Kasumi-1 (cell line): ENCODE data around the gene HIRA.
"Not testable (repeated sequence)": the region's sequence is repeated elsewhere in the genome, so short reads cannot be mapped to it uniquely, and the experiment has no call there.

Experiments used
- DNase-seq, 2 experiments: peaks; one replicate each; lab custom pipeline; 2025; lab: John Stamatoyannopoulos, UW

Gene HIRA

DNA sequence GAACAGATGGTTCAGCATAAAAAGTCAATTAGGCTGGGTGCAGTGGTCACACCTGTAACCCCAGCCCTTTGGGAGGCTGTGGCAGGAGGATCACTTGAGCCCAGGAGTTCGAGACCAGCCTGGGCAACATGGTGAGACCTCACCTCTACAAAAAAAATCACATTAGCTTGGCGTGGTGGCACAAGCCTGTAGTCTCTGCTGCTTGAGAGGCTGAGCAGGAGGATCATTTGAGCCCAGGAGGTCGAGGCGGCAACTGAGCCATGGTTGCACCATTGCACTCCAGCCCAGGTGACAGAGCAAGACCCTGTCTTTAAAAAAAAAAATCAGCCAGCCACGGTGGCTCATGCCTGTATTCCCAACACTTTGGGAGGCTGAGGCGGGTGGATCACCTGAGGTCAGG is 108.1 kb downstream of the HIRA start:
- not testable (repeated sequence) for DNase-seq

DNA sequence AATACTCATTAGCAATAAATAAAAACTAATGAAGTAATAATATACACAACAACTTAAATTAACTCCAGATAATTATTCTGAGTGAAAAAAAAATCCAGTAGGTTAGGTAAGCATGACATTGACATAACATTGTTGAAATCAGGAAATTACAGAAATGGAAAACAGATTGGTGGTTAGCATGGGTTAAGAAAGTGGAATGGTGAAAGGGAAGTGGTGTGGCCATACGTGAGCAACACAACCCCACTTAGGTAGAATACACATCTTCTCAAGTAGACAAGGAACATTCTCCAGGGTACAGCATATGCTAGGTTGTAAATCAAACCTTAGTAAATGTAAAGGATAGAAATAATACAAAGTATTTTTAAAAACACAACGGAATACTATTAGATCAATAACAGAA is 109.8 kb downstream of the HIRA start:
- DNase-seq = no peak

DNA sequence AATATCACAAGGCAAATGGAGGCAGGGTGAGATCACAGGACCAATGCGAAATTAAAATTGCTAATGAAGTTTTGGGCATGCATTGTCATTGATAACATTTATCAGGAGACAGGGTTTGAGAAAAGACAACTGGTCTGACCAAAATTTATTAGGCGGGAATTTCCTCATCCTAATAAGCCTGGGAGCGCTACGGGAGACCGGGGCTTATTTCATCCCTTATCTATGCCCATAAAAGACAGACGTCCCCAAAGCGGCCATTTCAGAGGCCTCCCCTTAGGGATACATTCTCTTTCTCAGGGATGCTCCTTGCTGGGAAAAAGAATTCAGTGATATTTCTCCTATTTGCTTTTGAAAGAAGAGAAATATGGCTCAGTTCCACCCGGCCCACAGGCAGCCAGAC is 111.4 kb downstream of the HIRA start:
- DNase-seq = not testable (repeated sequence)

DNA sequence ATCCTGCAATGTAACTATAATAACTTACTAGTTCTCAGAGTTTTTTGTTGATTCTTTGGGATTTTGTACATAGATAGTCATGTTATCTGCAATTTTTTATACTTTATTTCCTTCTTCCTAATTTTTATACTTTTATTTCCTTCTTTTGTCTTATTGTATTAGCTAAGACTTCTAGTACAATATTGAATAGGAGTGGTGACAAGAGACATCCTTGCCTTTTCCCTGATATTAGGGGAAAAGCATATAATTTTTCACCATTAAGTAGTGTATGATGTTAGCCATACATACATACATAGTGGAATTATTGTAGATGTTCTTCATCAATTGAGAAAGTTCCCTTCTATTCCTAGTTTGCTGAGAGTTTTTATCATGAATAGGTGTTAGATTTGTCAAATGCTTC is 112.3 kb downstream of the HIRA start:
- no peak for DNase-seq

DNA sequence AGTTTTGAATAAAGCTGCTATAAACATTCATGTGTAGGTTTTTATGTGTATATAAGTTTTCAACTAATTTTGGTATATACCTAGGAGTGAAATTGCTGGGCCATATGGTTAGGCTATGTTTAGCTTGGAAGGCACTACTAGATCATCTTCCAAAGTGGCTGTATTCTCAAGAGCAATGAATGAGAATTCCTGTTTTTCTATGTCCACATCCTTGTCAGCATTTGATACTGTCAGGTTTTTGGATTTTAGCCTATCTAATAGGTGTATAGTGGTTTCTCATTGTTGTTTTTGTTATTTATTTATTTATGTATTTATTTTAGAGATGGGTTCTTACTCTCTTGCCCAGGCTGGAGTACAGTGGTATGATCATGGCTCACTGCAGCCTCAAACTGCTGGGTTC is 113.7 kb downstream of the HIRA start:
- no peak for DNase-seq

DNA sequence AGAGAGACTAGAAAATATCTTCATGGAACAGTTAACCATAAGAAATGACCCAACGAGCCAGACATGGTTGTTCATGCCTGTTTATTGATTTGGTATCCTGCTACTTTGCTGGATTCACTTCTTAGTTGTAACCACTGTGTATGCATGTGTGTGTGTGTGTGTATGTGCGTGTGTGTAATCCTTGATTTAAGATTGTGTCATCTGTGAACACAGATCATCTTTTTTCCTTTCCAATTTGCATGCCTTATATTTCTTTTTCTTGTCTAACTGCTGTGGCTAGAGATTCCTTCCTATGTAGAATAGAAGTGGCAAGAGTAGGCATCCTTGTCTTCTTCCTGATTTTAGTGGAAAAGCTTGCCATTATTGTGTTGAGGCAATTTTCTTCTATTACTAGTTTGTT is 123.7 kb downstream of the HIRA start:
- DNase-seq = no peak

DNA sequence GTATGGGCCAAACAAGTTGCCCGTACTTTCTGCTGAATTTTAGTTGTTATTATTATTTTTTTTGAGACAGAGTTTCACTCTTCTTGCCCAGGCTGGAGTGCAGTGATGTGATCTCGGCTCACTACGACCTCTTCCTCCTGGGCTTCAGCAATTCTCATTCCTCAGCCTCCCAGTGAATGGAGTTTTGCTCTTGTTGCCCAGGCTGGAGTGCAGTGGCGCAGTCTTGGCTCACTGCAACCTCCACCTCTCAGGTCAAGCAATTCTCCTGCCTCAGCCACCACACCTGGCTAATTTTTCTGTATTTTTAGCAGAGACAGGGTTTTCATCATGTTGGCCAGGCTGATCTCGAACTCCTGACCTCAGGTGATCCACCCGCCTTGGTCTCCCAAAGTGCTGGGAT is 125.0 kb downstream of the HIRA start:
- DNase-seq = not testable (repeated sequence)

DNA sequence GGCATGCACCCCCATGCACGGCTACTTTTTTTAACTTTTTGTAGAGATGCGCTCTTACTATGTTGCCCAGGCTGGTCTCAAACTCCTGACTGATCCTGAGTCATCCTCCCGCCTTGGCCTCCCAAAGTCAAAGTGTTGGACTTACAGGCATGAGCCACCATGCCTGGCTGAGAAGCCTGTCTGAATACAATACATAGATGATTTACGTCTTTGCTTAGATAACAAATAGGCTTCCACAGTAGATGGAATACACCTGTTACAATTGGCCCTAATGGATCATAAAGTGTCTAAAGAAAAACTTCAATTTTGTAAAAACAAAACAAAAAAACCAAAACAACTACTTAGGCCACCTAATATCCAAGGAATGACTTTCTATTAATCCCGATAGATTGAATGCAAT is 127.0 kb downstream of the HIRA start:
- no peak for DNase-seq

DNA sequence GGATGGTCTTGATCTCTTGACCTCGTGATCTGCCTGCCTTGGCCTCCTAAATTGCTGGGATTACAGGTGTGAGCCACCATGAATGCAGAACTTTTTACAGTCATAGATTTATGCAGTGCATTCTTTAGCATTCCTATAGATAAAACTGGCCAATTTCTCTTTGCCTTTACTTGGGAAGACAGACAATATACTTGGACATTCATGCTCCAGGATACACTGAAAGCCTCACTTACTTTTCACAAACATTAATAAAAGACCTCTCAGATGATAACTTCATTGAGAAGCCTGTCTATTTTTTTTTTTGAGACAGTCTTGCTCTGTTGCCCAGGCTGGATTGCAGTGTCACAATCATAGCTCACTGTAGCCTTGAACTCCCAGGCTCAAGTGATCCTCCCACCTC is 127.7 kb downstream of the HIRA start:
- DNase-seq = no peak

DNA sequence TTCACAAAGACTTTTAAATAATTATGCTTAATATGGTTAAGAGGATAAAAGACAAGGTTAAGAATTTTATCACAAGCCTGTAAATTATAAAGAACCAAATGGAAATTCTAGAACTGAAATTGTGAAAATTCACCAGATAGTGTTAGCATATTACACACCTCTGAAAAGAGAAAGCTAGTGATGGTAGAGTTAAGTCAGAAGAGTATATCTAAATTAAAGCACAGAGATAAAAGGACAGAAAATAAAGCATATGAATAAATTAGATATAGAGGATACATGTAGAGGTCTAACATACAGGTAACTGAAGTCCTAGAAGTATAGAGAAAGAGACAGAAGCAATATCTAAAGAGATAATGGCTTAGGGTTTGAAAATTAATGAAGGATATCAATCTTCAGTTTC is 135.8 kb downstream of the HIRA start:
- no peak for DNase-seq

DNA sequence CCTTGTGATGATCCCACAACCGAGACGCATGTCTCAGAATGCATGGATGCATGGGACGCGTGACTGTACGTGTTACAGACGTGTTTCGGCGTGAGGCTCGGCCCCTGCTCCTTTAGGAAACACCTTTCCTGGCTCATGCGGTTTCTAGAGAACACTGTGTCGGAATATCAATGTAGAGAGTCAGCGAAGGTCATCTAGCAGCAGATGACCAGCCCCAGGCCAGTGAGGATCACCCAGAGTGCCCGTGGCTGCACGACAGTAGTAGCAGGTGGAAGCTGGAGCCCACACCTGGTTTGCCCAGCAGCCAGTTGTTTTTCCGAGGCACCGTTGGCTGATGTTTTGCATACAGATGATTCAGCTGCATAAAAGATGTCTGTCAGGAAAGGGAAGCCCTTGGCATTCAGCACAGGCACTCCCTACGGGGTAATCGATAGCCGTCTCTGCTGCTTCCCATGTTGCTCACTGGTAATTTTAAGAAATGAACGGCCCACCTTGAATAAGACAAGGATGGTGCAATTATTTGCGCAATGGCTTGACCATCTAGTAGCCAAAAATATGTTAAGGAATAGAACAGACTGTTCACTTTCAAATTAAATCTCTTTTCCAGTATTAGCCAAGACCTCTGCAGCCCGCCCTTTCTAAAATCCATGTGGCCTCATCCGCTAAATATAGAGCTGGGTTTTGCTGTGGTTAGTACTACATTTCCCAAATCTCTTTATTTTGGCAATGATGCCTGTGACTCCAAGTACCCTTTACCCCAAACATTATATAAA is 138.9 kb downstream of the HIRA start:
- DNase-seq = peak in 1 of 2 experiments; percentile 30

DNA sequence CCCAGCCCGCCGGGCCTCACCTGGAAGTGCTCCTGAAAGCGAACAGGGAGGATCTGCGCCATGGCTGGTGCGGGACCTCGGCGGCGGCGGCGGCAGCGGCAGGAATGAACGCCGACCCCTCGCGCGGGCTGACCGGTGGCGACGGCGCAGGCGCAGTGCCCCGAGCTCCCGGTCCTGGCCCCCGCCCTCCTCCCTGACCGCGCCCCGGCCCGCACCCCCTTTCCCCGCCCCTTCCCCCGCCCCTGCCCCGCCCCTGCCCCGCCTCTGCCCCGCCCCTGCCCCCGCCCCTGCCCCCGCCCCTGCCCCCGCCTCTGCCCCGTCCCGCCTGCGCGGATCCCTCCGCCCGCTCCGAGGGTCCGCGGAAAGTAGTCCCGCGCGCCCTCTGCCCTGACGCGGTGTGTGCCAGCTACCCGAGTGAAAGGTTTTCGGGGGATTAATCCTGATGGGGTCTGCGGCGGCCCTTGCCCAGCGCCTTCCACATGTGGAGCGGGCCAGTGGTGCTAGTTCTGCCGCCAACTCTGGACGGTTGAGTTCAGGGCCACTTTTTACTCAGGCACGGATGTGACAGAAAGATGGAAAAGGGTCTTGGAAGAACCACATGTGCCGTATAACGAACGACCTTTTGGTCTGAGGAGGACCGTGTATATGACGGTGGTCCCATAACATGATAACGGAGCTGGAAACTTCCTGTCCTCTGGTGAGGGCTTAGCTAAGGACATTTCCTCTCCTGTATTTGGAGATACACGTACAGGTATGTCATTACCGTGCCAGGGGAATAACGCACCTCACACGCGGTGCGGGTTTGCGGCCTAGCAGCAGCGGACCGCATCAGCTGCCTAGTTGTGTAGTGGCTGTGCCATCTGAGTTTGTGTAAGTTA is 139.7 kb downstream of the HIRA start, which contains the start of gene CLTCL1:
Gene CLTCL1 (minus strand): TSS at position 140 of the 878 bp plus-strand sequence. CDS start 78 bp downstream, at position 62.
- peak; percentile 48 to 68 for DNase-seq

DNA sequence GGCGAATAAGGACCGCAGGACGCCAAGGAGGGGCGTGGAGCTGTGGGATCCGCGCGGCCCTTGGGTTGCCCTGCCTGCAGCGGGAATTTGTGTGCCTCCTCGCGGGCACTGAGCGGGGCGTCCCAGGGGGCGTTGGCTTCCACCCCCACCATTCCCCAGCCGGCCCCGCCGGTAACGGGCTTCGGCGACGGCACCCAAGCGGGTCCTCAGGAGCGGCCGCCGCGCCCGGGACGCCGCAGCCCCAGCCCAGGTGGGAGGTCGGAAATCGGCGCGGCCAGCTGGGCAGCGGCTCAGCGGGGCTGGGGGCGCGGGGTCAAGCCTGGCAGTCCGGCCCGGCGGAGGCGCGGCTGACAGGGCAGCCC is 140.3 kb downstream of the HIRA start:
- DNase-seq = peak; percentile 9 to 25

DNA sequence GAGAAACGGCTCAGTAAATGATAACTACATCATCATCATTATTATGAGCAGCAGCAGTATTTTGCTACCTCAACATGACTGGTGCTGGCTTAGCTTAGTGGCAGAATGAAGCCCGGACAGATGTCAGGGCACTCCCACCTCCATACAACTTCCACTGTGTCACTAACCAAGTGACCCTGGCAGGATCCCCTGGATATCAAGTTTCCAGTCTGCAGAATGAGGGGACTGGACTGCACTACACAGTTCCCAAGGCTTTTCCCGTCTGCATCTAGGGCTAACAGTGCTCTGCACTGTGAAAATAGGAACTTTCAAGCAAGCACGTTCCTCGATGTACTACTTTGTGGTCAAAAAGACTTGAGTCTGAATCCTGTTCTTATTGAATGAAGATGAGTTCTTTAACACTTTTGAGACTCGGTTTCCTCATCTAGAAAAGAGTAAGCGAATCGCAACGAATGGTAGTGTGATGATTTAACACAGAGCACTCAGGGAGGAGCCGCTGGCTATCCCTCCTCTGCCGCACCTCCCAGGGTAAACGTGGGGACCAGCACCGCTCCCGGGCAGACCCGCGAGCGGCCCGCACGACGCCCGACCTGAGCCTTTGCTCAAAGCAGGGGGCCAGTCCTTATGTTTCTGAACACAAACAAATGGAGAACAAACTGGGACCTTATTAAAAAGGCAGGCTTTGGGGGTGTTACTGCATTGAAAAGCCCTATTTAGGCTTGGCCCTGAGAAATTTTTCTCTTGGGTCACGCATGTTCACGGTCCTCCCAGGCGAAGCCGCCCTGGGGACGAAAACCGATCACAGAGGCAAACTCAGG is 140.9 kb downstream of the HIRA start:
- DNase-seq = peak in 1 of 2 experiments; percentile 24

DNA sequence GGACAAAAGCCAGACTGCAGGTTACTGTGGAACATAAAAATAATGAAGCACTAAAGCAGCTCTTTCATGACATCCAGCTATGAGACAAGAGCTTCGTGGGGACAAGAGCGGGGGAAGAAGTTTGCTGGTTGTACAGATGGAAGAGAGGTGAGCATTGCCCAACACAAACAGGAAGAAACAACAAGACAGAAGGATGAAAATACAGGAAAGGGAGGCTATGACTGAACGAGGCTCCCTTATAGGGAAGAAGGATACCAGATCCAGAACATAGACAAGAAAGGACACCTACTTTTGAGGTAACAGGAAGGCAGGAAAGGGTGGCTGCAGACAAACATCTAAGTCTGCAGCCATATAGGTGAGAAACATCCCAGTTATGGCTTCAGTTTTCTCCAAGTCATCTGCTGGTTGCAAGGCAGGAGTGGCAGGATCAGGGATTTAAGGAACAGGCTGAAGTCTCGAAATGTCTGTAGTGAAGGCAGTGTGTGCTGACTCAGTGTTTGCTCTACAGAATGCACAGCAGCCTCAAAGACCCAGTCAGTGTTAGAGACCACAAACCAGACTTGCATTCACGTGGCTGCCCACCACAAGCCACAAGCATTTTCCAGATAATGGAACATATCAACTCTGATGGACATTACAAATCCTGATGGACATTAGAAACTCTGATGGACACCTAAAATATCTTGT is 141.9 kb downstream of the HIRA start:
- peak in 1 of 2 experiments; percentile 6 for DNase-seq

DNA sequence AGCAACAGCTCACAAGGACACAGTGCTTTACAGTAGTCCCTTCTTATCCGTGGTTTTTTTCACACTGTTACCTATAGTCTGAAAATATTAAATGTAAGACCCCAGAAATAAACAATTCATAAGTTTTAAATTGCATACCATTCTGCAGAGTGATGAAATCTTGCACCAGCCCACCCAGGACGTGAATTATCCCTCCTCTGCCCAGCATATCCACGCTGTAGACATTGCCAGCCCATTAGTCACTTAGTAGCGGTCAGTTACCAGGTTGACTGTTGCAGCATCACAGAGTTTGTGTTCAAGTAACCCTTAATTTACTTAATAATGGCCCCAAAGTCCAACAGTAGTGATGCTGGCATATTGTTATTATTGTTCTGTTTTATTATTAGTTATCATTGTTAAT is 143.6 kb downstream of the HIRA start:
- DNase-seq = no peak

DNA sequence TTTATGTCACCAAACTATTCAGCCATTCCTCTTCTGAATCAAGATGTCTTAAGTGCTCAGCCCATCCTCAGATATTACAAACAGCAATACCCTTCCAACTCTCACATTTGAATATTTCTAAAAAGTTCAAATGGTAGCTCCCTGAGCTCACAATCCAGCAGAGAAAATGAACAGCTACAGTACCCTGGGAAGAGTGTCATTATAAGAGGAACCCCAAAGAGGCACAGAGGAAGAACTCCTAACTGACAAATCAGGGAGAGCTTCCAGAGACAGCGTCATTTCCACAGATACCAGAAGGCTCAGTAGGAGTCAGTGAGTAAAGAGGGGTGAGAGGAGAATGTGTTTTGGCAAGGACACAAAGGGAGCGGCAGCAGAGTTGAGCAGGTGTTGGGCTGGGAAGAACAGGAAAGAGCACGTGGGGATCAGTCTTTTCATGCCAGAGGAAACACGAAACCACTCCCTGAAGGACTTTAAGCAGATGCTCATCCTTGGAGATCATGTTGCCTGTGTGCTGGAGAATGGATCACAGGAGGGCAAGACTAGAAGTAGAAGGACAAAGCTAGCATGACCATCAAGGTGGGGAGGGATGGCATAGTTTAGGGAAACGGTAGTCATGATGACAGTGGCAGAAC is 144.3 kb downstream of the HIRA start:
- no peak for DNase-seq

DNA sequence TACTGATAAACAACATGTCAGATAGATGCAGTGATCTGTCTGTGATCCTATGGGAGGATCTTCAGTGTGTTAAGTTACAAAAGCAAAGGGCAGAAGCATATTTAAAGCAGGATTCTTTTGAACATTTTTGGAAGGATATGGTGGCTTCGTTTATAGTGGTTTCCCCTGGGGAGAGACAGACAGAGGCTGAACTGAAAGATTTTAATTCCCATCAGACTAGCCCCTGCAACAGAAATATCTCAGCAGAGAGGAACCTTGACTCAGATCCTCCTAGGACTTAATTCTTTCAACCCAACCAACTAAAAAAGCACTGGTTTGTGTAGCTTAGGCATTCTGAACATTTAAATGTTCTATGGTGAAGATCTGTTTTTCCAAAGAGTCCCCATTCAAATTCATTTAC is 145.7 kb downstream of the HIRA start:
- no peak for DNase-seq
